ENCODE measurements around the gene CTXN3.
A peak's percentile ranks its signal among the peaks of the same experiment; 100 is the strongest.
"Not testable (repeated sequence)": the region's sequence is repeated elsewhere in the genome, so short reads cannot be mapped to it uniquely, and the experiment has no call there.

The CTXN3 gene

GRCh38 chr5:127647361-127647958 lies 1.4 kb upstream of the CTXN3 start:
- Histone ChIP-seq H3K4me3 (no peak overlapping the region), H3K27ac (peak overlapping the region in 3 of 21 experiments; percentile 27 to 35 (median 31))

GRCh38 chr5:127650022-127650421 lies 1.1 kb downstream of the CTXN3 start:
- peak overlapping the region in 2 of 21 experiments; percentile 37 to 45 for H3K27ac ChIP-seq

GRCh38 chr5:127650649-127651048 lies 1.8 kb downstream of the CTXN3 start:
- H3K4me3 ChIP-seq = no peak overlapping the region
- no peak overlapping the region for H3K27ac ChIP-seq

More at GRCh38 chr5:127650022-127650421, 1.1 kb downstream of the CTXN3 start:
- H3K4me3 ChIP-seq = no peak overlapping the region

- H3K27ac ChIP-seq = no peak overlapping the region
- H3K4me3 ChIP-seq = no peak overlapping the region
Measured at GRCh38 chr5:127652952-127653611, 4.2 kb downstream of the CTXN3 start.

GRCh38 chr5:127656825-127657224 lies 7.9 kb downstream of the CTXN3 start:
- H3K27ac ChIP-seq = no peak overlapping the region
- H3K4me3 ChIP-seq = no peak overlapping the region

- H3K27ac ChIP-seq = no peak overlapping the region
- H3K4me3 ChIP-seq = no peak overlapping the region
Measured at GRCh38 chr5:127660047-127660733, 11.3 kb downstream of the CTXN3 start.

- Histone ChIP-seq H3K4me3 (no peak overlapping the region), H3K27ac (no peak overlapping the region)
Measured at GRCh38 chr5:127664093-127664492, 15.2 kb downstream of the CTXN3 start.

- no peak overlapping the region for H3K27ac ChIP-seq
Measured at GRCh38 chr5:127665641-127666040, 16.8 kb downstream of the CTXN3 start.

GRCh38 chr5:127666043-127666716 lies 17.3 kb downstream of the CTXN3 start:
- no peak overlapping the region for H3K27ac ChIP-seq

More at GRCh38 chr5:127665641-127666040, 16.8 kb downstream of the CTXN3 start:
- H3K4me3 ChIP-seq = no peak overlapping the region

GRCh38 chr5:127667926-127668325 lies 19.0 kb downstream of the CTXN3 start:
- Histone ChIP-seq H3K27ac (no peak overlapping the region), H3K4me3 (no peak overlapping the region)

More at GRCh38 chr5:127666043-127666716, 17.3 kb downstream of the CTXN3 start:
- no peak overlapping the region for H3K4me3 ChIP-seq

GRCh38 chr5:127671218-127671617 lies 22.3 kb downstream of the CTXN3 start:
- Histone ChIP-seq H3K4me3 (no peak overlapping the region), H3K27ac (no peak overlapping the region)

- Histone ChIP-seq H3K4me3 (no peak overlapping the region), H3K27ac (no peak overlapping the region)
Measured at GRCh38 chr5:127673117-127673800, 24.4 kb downstream of the CTXN3 start.

- H3K27ac ChIP-seq, H3K4me3 ChIP-seq: not testable (repeated sequence)
Measured at GRCh38 chr5:127676951-127677350, 28.1 kb downstream of the CTXN3 start.

GRCh38 chr5:127679691-127680330 lies 30.9 kb downstream of the CTXN3 start:
- H3K4me3 ChIP-seq, H3K27ac ChIP-seq: not testable (repeated sequence)

- Histone ChIP-seq H3K27ac (no peak overlapping the region), H3K4me3 (no peak overlapping the region)
Measured at GRCh38 chr5:127680595-127680994, 31.7 kb downstream of the CTXN3 start.

- Histone ChIP-seq H3K4me3 (no peak overlapping the region), H3K27ac (no peak overlapping the region)
Measured at GRCh38 chr5:127683008-127683407, 34.1 kb downstream of the CTXN3 start.

- Histone ChIP-seq H3K27ac (no peak overlapping the region), H3K4me3 (no peak overlapping the region)
Measured at GRCh38 chr5:127684726-127685467, 36.0 kb downstream of the CTXN3 start.

GRCh38 chr5:127685662-127686061 lies 36.8 kb downstream of the CTXN3 start:
- Histone ChIP-seq H3K27ac (no peak overlapping the region), H3K4me3 (no peak overlapping the region)

- H3K4me3 ChIP-seq = no peak overlapping the region
- H3K27ac ChIP-seq = no peak overlapping the region
Measured at GRCh38 chr5:127686424-127686823, 37.5 kb downstream of the CTXN3 start.
